SK-N-SH (cell line): ENCODE data around the gene KLK3. TPM values are rescaled to one million over a fixed set of nuclear protein-coding genes. Genes with fewer than 3 reads are reported as not detected.

ENCODE experiments used
- CTCF ChIA-PET: fragments of 300-600, 350-600 bp; formaldehyde crosslinking; extraction: SDS; loops from one replicate; lab custom pipeline; 2021; lab: Yijun Ruan, JAX
- POLR2A ChIA-PET: fragments of 350-600 bp; sonication (Branson Sonifier 250); formaldehyde crosslinking; extraction: SDS; loops from one replicate; lab custom pipeline; 2020; ENCODE audit warnings: antibody characterized with exemption, inconsistent platforms; lab: Yijun Ruan, JAX
- DNase-seq: peaks from one replicate; pipeline ENCODE4 v3.0.0; 2012
- H2AFZ ChIP-seq: fragments of 200-600 bp; sonication (generic); 2 replicates; pipeline ENCODE4 v1.8.1; 2016; ENCODE audit warnings: antibody characterized with exemption, mild to moderate bottlenecking, low read depth
- H3F3A ChIP-seq: fragments of 200-600 bp; sonication (generic); replicated peaks from 2 replicates; pipeline ENCODE3; 2016; ENCODE audit warnings: antibody characterized with exemption, mild to moderate bottlenecking; ENCODE audit not compliant: insufficient read depth
- H3K27ac ChIP-seq, 2 experiments: fragments of 200-500 bp in 1 of 2; fragments of 200-600 bp in 1 of 2; sonication (Bioruptor generic) in 1 of 2; sonication (generic), shearing (Covaris generic) in 1 of 2; 2 replicates each; pipeline versions ENCODE4 v1.5.1 to v1.6.1; 2014 to 2016; ENCODE audit warnings: low read depth in 2 of 2, inconsistent platforms in 1 of 2, low read length in 1 of 2, mild to moderate bottlenecking in 1 of 2, mixed read lengths in 1 of 2
- H3K27me3 ChIP-seq: fragments of 200-600 bp; sonication (generic), shearing (Covaris generic); 2 replicates; pipeline ENCODE4 v1.6.1; 2016; ENCODE audit warnings: mixed run types; ENCODE audit not compliant: insufficient read depth
- H3K36me3 ChIP-seq, 2 experiments: fragments of 200-500 bp in 1 of 2; fragments of 200-600 bp in 1 of 2; sonication (Bioruptor generic) in 1 of 2; sonication (generic) in 1 of 2; replicated peaks in 1 of 2; 2 replicates each; pipeline versions ENCODE3 to v1.5.1; 2014 to 2016; ENCODE audit warnings: low read length in 1 of 2, mild to moderate bottlenecking in 1 of 2; ENCODE audit not compliant: insufficient read depth in 2 of 2, control insufficient read depth in 1 of 2
- H3K4me1 ChIP-seq, 2 experiments: fragments of 200-500 bp in 1 of 2; fragments of 200-600 bp in 1 of 2; sonication (Bioruptor generic) in 1 of 2; sonication (generic), shearing (Covaris generic) in 1 of 2; 2 replicates each; pipeline versions ENCODE4 v1.5.1 to v1.6.1; 2014 to 2016; ENCODE audit warnings: low read depth in 1 of 2, low read length in 1 of 2, mixed run types in 1 of 2; ENCODE audit not compliant: insufficient read depth in 2 of 2, control insufficient read depth in 1 of 2
- H3K4me2 ChIP-seq: fragments of 200-600 bp; sonication (generic), shearing (Covaris generic); 2 replicates; pipeline ENCODE4 v1.6.1; 2017; ENCODE audit warnings: mixed run types
- H3K4me3 ChIP-seq, 2 experiments: fragments of 200-500 bp in 1 of 2; fragments of 200-600 bp in 1 of 2; sonication (Bioruptor generic) in 1 of 2; sonication (generic), shearing (Covaris generic) in 1 of 2; 2 replicates each; pipeline versions ENCODE4 v1.5.1 to v1.8.1; 2014 to 2016; ENCODE audit warnings: low read depth in 2 of 2, inconsistent platforms in 1 of 2, low read length in 1 of 2, mild to moderate bottlenecking in 1 of 2, mixed read lengths in 1 of 2, moderate library complexity in 1 of 2
- H3K79me2 ChIP-seq: fragments of 200-600 bp; sonication (generic); 2 replicates; pipeline ENCODE4 v1.8.1; 2017; ENCODE audit warnings: mild to moderate bottlenecking; ENCODE audit not compliant: insufficient read depth
- H3K9ac ChIP-seq: fragments of 200-600 bp; sonication (generic); 2 replicates; pipeline ENCODE4 v1.6.1; 2017; ENCODE audit warnings: mixed run types
- H3K9me2 ChIP-seq: fragments of 200-600 bp; sonication (generic); 2 replicates; pipeline ENCODE4 v1.6.1; 2017; ENCODE audit warnings: mixed run types
- H3K9me3 ChIP-seq: fragments of 200-600 bp; sonication (generic); 2 replicates; pipeline ENCODE4 v1.6.1; 2017; ENCODE audit warnings: mixed run types, mild to moderate bottlenecking, moderate library complexity
- H4K20me1 ChIP-seq: fragments of 200-600 bp; sonication (generic); 2 replicates; pipeline ENCODE4 v1.6.1; 2017; ENCODE audit warnings: mild to moderate bottlenecking, mixed run types; ENCODE audit not compliant: insufficient read depth
- CHD2 ChIP-seq: fragments of 150-350 bp; IDR thresholded peaks from 2 replicates; pipeline ENCODE4 v1.6.1; 2018; ENCODE audit warnings: low read length; ENCODE audit not compliant: partially characterized antibody
- EZH2phosphoT487 ChIP-seq: fragments of 200-600 bp; sonication (generic); IDR thresholded peaks from 2 replicates; pipeline ENCODE4 v1.6.1; 2017; ENCODE audit warnings: low read depth, mixed run types, mild to moderate bottlenecking, antibody characterized with exemption, moderate library complexity, borderline replicate concordance
- NFIC ChIP-seq: IDR thresholded peaks from 2 replicates; pipeline ENCODE4 v1.4.0; 2012; ENCODE audit warnings: borderline replicate concordance
- POLR2AphosphoS5 ChIP-seq: IDR thresholded peaks from 2 replicates; pipeline ENCODE4 v1.6.1; 2012; ENCODE audit warnings: low read depth, low read length
- TAF1 ChIP-seq: IDR thresholded peaks from 2 replicates; pipeline ENCODE4 v1.6.1; 2012; ENCODE audit warnings: low read depth, mild to moderate bottlenecking, low read length, moderate library complexity, borderline replicate concordance
- TCF12 ChIP-seq: IDR thresholded peaks from 2 replicates; pipeline ENCODE4 v1.4.0; 2012
- USF1 ChIP-seq: IDR thresholded peaks from 2 replicates; pipeline ENCODE4 v1.4.0; 2012; ENCODE audit warnings: low read depth, borderline replicate concordance
- ZBTB33 ChIP-seq: IDR thresholded peaks from 2 replicates; pipeline ENCODE4 v1.4.0; 2012; ENCODE audit warnings: low read depth, borderline replicate concordance
- WGBS: methylation state at CpG from one replicate; pipeline ENCODE4 v1.1.6; 2017; ENCODE audit warnings: low lambda C conversion rate; 5-methylcytosine and 5-hydroxymethylcytosine counted together
- polyA plus RNA-seq, 3 experiments: library from polyadenylated mRNA; depleted of rRNA; stranded (reverse); fragments of >200 nt; gene quantifications; 2 replicates each; pipeline ENCODE4 v1.2.3, GENCODE V29; 2012

KLK3 gene
- polyA plus RNA-seq, 1 of the 3 experiments (the other 2 are of a cell fraction): not detected

DNA sequence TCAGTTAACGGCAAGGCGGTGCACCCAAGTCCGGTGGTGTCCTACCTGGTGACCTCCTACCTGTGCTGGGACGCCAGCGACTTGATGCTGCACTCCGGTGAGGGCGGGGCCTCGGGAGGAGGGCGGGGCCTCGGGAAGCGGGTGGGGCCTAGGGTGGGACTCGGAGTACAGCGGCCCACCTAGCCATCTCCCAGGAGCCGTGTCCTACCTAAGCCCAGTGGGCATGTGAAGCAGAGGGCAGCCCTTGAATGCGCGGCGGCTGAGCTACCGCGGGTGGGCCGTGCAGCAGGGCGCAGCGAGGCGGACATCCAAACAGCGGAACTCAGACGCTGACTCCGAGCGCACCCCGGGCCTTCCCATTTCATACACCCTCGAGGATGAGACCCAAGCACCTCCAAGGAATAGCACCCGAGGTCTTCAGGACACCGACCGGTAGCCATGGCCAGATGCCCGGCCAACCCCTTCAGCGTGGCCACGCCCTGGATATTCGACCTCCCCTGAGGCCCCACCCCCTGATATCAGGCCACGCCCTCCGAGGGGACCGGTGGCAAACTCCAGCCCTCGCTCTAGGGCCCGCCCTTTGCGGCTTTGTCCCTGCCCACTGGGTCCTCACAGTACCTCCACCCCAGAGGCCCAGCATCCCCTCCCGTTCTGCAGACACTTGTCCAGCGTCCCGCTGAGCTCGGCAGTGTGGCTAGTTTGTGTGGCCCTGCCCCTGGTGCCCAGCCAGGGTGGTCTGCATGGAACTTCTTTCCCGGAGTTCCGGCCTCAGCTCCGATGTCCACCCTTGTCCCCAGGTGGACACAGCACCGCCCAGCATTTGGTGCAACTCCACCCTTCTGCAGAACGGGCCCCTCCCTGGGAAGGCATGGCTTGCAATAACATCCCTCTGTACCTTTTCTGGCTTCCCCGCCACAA is 36.5 kb upstream of the KLK3 start (continued):
- no peak for TF ChIP-seq ZBTB33

DNA sequence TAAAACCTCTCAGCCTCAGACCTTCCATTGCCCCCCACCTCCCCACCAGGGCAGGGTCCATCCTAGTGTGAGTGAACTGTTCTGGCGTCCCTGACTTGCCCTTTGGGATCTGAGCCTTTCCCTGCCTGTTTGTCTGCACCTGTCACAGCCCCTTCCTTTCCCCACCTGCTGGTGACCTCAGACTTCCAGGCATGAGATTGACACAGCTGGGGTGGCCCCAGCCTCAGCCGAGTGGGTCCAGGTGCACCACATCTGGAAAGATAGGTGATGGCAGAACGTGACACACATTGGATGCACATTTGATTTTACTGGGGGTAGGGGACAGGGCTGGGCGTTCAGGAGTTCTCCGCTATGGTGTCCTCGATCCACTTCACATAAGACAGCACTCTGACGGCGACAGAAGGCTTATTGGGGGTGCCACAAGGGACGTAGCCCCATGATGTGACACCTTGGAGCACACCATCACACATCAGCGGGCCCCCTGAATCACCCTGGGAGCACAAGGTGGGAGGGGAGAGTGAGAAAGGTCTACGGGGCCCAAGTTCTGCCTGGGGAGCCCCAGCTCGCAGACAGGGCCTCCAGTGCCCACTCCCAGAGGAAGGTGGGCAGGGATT is 35.7 kb upstream of the KLK3 start:
- Histone ChIP-seq H3F3A (no peaks in the 10 kb centered on the region), H3K27me3 (peaks cover 49% of the 10 kb centered on the region), H4K20me1 (no peaks in the 10 kb centered on the region), H2AFZ (no peak overlapping the region), H3K36me3 (no peaks in the 10 kb centered on the region), H3K4me2 (no peak overlapping the region), H3K9me2 (no peaks in the 10 kb centered on the region), H3K79me2 (no peaks in the 10 kb centered on the region), H3K4me3 (no peak overlapping the region), H3K27ac (no peak overlapping the region), H3K4me1 (peaks cover 0 to 5% of the 10 kb centered on the region in 2 experiments; a peak in 1 of 4 replicates), H3K9me3 (no peaks in the 10 kb centered on the region), H3K9ac (no peak overlapping the region)
- TF ChIP-seq TAF1: no peak
- TF ChIP-seq NFIC: no peak
- no peak for TF ChIP-seq CHD2
- TF ChIP-seq TCF12: no peak
- no peak for TF ChIP-seq EZH2phosphoT487
- no peak for TF ChIP-seq ZBTB33
- TF ChIP-seq POLR2AphosphoS5: no peak
- no peak for TF ChIP-seq USF1
- ChIA-PET CTCF (no interaction called here), POLR2A (interaction anchor here (1.5 kb wide), 1 partner anchor 14 kb away, joined by 3 read pairs; no protein-coding TSS in a partner anchor)
- 35% methylated on average over 10 of the region's 12 CpGs for WGBS
- no peak for DNase-seq
